GM21717 (cell line): ENCODE results near the gene RASSF7.
"Not testable (repeated sequence)": the region's sequence is repeated elsewhere in the genome, so short reads cannot be mapped to it uniquely, and the experiment has no call there.

Experiments
- ATAC-seq: cut with Tn5 transposase; IDR thresholded peaks from one replicate; pipeline ENCODE4 v1.9.1; 2021; ENCODE audit warnings: mild to moderate bottlenecking, moderate library complexity; ENCODE audit not compliant: unreplicated experiment

The RASSF7 gene, protein sequence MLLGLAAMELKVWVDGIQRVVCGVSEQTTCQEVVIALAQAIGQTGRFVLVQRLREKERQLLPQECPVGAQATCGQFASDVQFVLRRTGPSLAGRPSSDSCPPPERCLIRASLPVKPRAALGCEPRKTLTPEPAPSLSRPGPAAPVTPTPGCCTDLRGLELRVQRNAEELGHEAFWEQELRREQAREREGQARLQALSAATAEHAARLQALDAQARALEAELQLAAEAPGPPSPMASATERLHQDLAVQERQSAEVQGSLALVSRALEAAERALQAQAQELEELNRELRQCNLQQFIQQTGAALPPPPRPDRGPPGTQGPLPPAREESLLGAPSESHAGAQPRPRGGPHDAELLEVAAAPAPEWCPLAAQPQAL

DNA sequence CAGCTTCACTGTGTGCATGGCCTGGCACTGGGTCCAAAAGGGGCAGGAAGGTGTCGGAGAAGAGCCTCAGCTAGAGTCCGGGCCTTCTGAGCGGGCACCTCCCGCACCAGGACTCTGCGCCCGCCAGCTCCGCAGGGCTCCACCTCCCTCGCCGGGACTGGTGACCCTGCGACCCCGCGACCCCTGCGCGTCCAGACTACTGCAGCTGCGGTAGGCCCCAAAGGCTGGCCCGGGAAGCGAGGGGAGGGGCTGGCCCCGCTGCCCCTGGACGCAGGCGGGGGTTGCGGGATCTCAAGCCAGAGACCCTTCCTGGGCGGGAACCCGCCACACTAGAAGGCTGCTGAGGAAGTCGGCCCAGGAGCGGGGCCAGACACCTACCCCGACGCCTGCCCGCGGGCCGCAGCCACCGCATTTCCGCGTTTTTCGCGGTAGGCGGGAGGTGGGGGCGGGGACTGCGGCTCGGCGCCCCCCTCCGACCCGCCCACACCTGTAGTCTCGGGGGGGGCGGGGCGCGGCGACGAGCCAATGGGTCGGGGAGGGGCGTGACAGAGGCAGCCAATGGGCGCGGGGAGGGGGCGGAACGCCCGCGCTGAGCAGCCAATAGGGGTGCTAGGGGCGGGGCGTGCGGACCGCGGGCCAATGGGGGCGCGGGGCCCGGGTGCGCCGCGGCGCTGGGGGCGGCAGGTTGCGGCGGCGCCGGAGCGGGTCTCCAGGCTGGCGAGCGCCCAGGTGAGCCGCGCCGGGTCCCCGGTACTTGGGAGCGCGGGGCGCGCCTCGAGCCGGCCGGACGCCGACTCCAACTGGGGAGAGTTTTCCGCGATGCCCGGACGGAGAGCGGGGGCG lies at the start of gene RASSF7, which contains the start of gene LMNTD2:
TSS of gene RASSF7 (plus strand) at position 666 of the 843 bp plus-strand sequence. CDS start 799 bp downstream, outside the sequence.
TSS of gene LMNTD2 (minus strand) at position 434 of the 843 bp plus-strand sequence. CDS start at position 412, 22 bp downstream.
- peak; percentile 55 for ATAC-seq

DNA sequence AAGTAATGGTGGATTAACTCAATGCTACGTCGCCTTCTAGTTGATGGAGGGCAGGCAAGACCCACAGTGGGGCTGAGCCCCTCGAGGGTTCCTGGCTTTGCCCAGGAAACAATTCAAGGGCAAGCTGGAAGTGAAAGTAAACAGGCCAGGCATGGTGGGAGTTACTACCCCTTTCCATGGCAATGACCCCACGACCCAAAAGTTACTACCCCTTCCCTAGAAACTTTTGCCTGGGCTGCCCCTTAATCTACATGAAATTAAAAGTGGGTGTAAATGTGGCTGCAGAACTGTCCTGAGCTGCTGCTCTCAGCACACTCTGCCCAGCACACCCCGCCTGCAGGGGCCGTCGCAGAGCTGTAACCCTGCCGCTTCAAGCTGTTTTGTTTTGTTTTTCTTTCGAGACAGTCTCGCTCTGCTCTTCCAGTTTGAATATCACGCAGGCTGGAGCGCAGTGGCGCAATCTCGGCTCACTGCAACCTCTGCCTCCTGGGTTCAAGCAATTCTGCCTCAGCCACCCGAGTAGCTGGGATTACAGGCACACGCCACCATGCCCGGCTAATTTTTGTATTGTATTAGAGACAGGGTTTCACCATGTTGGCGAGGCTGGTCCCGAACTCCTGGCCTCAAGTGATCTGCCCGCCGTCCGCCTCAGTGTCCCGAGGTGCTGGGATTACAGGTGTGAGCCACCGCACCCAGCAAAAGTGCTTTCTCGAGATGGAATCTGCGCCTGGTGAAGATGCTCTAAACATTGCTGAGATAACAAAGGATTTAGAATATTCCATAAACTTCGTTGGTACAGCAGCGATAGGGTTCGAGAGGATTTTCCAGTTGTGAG lies 47.8 kb upstream of the RASSF7 start:
- ATAC-seq: no peak

DNA sequence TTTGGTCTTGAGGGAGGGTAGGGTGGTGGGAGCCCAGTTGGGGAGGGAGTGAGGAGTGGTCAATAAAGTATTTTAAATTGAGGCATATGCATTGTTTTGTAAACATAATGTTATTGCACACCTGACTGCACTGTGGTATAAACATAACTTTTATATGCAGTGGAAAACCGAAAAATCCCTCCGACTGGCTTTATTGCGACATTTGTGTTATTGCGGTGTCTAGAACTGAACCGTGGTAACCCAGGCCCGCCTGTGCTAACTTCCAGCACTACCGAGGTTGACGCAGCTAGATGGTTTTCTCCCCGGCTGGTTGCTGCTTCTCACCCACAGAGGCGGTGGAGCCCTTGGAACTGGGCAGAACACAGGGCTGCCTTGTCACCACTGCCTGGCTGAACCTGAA lies 46.2 kb upstream of the RASSF7 start:
- no peak for ATAC-seq

DNA sequence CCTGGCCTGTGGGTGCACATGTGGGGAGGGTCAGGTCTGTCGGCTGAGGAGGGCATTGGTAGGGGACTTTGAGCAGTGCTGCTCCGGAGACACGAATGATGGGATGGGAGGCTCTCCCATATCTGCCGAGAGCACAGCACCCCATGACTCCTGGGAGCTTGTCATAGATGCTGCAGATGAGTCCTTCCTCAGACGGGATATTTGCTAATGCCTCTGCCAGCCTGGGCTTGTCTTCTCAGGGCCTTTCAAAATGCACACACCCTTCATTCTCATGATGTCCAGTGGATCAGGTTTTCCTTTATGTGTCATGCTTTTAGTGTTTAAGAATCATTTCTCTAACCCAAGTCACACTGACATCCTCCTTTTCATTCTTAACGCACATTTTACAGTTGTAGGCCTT lies 45.6 kb upstream of the RASSF7 start:
- ATAC-seq: no peak

DNA sequence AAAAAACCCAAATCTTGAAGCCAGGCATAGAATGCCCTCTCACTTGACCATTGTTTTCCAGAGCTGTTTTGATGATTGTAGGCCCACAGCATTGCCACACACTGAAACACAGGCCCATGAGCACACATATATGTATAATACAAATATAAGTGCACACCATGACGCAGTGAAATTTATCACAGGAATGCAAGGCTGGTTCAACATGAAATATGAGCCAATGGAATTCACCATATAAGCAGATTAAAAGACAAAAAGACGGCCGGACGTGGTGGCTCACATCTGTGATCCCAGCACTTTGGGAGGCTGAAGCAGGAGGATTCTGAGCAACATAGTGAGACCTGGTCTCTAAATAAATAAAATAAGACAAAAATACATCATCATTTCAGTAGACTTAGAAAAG lies 44.4 kb upstream of the RASSF7 start:
- no peak for ATAC-seq

DNA sequence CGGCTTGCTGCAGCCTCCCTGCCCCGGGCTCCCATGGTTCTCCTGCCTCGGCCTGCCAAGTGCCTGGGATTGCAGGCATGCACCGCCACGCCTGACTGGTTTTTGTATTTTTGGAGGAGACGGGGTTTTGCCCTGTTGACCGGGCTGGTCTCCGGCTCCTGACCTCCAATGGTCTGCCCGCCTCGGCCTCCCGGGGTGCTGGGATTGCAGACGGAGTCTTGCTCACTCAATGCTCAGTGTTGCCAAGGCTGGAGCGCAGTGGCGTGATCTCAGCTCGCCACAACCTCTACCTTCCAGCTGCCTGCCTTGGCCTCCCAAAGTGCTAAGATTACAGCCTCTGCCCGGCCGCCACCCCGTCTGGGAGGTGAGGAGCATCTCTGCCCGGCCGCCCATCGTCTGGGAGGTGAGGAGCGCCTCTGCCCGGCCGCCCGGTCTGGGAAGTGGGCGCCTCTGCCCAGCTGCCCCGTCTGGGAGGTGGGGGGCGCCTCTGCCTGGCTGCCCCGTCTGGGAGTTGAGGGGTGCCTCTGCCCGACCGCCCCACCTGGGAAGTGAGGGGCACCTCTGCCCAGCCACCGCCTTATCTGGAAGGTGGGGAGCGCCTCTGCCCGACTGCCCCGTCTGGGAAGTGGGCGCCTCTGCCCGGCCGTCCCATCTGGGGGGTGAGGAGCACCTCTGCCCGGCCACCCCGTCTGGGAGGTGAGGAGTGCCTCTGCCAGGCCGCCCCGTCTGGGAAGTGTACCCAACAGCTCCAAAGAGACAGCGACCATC lies 43.7 kb upstream of the RASSF7 start:
- not testable (repeated sequence) for ATAC-seq

DNA sequence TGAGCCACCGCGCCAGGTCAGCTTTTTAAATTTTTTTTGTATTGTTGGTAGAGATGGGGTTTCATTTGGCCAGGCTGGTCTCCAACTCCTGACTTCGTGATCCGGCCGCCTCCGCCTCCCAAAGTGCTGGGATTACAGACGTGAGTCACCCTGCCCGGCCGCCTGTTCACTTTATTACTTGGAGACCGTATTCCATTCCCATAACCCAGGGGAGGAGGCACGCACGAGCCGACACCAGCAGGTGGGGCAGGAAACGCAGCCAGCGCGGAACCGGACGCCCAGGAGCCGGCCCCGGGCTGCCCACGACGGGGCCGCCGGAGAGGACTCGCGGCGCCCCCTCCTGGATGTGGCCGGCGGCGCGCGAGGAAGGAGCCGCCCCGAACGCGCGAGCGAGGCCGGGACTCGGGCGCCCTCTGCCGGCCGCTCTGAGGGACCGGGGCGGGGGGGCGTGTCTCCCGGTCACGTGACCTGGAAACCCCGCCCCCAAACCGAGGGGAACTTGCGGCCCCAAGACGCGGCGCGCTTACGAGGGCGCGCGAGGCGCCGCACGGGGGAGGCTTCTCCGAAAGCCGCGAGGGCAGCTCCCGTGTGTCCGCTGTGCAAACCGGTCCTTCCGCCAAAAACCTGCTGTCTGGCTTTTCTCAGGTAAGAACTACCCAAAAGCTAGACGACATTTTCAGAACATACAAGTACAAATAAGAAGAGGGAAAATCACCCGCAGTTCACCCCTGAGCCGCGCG lies 42.1 kb upstream of the RASSF7 start:
- peak; percentile 72 for ATAC-seq

DNA sequence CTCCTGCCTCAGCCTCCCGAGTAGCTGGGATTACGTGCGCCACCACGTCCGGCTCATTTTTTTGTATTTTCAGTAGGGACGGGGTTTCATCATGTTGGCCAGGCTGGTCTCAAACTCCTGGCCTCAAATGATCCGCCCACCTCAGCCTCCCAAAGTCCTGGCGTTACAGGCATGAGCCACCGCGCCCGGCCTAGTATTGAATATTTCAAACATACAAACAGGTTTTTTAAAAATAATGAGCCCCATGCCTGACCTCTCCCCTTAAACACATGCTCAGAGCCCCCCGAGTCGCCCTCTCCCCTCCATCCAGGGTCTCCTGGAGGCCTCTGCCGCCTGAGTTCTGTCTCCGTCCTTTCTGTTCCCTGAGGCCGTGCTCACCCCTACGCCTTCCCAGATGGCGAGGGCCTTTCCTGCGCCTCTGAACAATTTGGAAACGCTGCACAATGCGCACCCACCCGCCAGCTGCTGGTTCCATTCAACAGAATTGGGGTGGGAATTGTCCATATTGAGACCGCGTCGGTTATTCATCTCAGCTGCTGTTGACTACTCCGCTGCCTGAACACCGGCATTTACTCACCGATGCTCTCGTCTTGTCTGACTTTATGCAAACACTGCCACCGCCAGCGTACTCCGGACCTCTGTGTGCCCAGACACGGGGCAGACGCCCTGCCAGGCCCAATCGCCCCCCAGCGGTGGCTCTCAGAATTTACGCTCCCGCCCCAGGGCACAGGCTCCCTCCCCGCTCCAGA lies 40.2 kb upstream of the RASSF7 start:
- no peak for ATAC-seq

DNA sequence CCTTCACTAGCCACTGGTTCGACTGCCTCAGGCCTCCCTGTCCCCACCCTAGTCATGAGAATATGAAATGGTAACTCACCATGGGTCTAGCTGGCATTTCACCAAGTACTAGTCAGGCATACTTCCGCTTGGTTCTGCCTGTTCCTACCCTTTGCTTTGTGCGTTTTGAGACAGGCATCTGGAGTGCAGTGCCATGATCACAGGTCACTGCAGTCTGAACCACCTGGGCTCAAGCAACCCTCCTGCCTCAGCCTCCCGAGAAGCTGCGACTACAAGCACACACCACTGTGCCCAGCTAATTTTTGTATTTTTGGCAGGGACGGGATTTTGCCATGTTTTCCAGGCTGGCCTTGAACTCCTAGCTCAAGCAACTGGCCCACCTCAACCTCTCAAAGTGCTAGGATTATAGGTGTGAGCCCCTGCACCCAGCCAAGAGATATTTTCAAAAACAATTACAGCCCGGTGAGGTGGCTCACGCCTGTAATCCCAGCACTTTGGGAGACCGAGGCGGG lies 39.5 kb upstream of the RASSF7 start:
- no peak for ATAC-seq

DNA sequence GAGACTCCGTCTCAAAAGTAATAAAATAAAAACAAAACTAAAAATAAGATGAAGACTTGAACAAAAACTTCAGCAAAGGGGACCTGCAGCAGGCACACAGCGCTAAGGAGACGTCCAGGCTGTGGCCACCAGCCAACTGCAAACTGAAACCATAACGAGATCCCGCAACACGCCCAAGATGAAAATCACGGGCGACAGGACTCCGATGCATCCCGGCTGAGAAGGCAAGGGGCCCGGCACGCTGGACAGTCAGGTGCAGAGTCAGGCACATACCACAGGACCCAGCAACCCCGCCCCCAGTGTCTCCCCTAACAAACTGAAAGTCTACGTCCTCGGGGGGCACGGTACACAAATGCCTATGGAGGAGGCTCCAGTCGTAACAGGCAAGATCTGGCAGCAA lies 34.6 kb upstream of the RASSF7 start:
- no peak for ATAC-seq

DNA sequence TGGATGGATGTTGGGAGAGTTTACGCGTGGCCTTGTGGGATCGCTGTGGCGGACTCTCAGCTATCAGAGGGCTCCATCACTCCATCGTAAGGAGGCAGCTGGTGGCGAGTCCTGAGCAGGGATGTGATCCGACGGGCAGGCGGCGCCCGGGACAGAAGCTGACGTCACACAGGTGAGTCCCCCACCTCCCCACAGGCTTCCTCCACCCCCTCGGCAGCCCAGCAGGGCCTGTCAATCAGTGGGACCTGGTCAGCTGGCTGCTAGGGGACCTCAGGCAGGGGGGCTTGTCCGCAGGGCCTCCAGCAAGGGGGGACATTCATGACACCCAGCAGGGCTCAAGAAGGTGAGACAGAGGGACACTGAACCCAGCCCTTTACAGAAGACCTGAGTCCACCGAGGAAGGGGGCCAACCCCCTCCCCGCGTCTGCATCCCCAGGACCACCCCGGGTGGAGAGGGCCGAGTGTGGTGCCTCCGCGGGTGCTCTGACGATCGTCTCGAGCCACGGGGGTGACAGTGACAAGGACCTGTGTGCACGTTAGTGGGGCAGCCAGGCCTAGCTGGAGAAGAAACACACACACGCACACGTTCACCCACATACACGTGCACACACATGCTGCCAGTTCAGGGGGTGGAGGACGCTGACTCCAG lies 32.5 kb upstream of the RASSF7 start:
- no peak for ATAC-seq

DNA sequence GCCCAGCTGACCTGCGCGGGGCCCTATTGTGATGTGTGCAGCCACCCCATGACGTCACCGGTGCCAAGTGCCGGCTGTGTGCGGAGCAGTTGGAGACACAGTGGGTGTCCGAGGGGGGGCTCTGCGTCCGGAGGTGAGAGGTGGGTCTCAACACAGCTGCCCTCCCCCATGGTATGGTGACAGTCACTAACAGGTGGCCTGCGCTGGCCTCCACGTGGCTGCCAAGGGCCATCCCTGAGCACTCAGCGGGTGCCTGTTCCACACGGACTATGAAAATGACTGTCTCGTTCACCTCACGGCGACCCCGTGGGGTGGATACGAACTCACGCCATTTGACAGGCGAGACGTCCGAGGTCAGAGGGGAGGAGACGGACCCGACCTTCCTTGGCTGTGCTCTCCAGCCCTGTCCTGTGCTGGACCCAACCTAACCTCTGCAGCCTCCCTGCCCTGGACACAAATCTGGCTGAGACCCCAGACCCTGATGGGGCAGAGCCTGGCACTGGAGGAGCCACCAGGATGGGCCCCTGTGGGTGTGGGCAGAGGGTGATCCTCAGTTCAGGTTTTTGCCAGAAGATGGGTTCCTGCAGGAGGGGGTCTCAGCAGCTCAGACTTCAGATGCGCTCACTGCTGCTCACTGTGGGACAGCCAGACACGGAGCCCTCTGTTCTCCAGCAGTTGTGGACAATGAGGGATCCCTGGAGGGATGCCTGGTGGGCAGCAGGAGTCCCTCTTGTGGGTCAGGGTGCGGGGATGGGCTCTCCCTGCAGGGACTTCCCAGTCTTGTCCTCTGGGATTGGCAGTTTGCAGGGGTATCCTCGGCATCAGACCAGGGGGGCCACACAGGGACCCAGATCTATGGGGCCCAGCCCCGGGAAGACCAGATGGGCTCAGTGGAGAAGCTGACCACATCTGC lies 31.7 kb upstream of the RASSF7 start:
- no peak for ATAC-seq

DNA sequence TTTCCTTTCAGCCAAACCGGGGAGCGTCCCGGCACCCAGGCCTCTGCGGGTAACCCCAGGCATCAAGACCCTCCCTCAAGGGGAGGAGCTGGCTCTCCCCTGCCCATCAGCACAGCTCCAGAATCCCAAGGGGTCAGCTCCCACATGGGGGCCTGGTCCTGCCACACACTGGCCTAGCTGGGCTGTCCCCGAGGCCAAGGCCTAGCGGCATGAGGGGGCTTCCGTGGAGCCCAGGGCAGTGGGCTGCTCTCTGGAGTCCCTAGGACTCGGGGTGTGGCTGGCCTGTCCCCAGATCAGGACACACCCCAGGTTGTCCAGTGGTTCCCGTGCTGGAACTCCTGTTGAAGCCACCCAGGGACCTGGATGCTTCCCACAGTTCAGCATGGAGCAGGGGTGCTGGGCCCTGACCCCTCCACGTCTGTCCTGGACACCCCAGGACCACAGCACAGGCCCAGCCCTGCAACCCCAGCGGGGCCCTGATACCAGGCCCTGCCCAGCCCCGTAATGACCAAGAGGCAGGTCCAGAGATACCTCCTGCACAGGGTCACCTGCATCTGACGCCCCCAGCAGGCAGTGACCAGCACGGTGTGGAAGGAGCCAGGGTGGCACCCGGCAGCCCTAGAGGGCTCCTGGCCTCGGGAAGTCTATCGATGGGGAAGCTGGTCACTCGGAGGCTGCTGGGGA lies 30.9 kb upstream of the RASSF7 start:
- no peak for ATAC-seq

DNA sequence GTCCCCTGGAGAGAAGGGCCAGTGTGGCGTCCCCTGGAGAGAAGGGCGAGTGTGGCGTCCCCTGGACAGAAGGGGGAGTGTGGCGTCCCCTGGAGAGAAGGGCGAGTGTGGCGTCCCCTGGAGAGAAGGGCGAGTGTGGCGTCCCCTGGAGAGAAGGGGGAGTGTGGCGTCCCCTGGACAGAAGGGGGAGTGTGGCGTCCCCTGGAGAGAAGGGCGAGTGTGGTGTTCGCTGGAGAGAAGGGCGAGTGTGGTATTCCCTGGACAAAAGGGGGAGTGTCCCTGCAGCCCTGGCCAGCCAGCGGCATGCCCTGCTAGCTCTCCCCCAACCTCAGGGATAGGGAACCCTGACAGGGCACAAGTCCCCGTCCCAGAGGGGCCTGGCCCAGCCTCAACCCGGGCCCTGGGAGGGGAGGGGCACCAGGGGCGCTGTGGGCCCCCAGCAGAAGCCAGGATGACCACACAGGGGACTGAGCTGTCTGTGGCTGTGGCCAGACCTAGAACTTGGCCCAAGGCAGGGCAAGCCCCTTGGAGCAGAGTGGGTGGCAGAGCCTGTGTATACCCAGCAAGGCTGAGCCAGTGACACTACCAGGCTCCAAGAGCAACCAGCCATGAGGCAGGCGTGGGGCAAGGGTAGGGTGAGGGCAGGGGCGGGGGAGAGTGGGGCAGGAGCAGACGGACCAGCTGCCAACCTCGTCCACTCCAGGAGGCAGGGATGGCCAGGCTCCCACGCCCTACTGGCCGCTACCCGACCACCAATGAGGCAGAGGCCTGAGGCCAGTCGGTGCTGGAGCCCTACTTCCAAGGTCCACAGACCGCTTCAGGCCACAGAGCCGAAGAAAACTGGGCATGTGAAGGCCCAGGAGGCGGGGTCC lies 29.6 kb upstream of the RASSF7 start:
- ATAC-seq: no peak

DNA sequence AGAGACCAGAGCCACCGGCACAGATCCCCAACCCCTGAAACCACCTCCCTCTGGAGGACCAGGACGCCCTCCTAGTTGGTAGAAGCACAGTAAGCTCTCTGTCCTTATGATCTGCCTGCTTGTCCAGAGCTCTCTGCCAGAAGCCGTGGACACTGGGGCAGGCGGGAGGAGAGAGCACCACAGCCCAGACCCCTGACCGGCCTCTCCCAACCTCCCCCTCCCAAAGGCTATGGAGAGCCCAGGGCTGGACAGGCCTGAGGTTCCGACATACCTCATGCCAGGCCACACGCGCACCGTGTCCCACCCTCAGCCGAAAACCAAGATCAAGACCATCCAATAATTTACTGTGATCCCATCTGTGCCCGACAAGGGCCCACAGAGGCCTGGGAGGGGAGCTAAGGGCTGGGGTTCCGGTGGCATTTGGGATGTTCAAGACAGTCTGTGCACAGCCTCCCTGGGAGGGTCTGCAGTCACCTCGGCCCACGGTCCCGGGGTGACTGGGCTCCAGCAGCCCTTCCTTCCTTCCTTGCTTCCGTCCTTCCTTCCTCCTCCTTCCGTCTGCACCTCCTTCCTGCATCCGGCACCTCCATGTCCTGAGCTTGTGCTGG lies 28.7 kb upstream of the RASSF7 start:
- ATAC-seq: no peak
